Peyer's patch (tissue), 4 donors: ENCODE results near the gene CERS6.

Source experiments
- CTCF ChIP-seq, 6 experiments: fragments of 450-650 bp in 4 of 6; fragments of 200-600 bp in 2 of 6; sonication (generic) in 1 of 6; IDR thresholded peaks; one replicate each; pipeline ENCODE4 v1.5.1; 2017 to 2019; ENCODE audit warnings: antibody characterized with exemption in 6 of 6, mild to moderate bottlenecking in 3 of 6, moderate library complexity in 1 of 6
- POLR2A ChIP-seq, 2 donors: fragments of 450-650 bp; IDR thresholded peaks; one replicate each; pipeline ENCODE4 v1.5.1; 2017; ENCODE audit warnings: antibody characterized with exemption in 2 of 2, mild to moderate bottlenecking in 2 of 2, moderate library complexity in 2 of 2

GRCh38 chr2:168663993-168664392 is 207.9 kb downstream of the CERS6 start:
- TF ChIP-seq POLR2A (IDR thresholded peaks at IDR 0.05) (no peak), CTCF (IDR thresholded peaks at IDR 0.05) (no peak)
